ENCODE results near the gene MAD1L1.
"Not testable (repeated sequence)": the region's sequence is repeated elsewhere in the genome, so short reads cannot be mapped to it uniquely, and the experiment has no call there.

Gene MAD1L1

DNA sequence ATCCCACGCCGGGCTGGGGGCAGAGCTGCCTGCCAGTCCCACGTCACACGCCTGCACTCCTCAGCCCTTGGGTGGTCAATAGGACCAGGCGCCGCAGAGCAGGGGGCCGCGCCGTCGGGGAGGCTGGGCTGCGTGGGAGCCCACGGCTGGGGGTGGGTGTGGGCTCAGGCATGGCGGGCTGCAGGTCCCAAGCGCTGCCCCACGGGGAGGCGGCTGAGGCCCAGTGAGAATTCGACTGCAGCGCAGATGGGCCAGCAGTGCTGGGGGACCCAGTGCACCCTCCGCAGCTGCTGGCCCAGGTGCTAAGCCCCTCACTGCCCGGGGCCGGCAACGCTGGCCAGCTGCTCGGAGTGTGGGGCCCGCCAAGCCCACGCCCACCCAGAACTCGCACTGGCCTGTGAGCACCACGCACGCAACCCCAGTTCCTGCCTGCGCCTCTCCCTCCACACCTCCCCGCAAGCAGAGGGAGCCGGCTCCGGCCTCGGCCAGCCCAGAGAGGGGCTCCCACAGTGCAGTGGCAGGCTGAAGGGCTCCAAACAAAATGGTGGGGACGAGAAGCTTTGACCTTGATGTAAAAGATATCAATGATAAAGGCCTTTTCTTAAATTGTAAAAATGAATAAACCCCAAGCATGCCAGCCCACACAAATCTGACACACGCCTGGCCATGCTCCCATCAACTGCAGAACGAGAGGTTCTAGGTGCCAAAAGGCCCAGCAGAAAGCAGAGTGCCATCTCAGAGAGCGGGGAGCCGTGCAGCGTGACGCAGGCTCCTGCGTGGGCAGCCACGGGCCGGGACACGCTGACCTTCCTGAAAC is 255.5 kb downstream of the MAD1L1 start:
- H3K27ac ChIP-seq = no peak overlapping the region
- TF ChIP-seq, protein P1, sequence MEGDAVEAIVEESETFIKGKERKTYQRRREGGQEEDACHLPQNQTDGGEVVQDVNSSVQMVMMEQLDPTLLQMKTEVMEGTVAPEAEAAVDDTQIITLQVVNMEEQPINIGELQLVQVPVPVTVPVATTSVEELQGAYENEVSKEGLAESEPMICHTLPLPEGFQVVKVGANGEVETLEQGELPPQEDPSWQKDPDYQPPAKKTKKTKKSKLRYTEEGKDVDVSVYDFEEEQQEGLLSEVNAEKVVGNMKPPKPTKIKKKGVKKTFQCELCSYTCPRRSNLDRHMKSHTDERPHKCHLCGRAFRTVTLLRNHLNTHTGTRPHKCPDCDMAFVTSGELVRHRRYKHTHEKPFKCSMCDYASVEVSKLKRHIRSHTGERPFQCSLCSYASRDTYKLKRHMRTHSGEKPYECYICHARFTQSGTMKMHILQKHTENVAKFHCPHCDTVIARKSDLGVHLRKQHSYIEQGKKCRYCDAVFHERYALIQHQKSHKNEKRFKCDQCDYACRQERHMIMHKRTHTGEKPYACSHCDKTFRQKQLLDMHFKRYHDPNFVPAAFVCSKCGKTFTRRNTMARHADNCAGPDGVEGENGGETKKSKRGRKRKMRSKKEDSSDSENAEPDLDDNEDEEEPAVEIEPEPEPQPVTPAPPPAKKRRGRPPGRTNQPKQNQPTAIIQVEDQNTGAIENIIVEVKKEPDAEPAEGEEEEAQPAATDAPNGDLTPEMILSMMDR (conservative IDR thresholded peaks at IDR 0.05) = no peak

DNA sequence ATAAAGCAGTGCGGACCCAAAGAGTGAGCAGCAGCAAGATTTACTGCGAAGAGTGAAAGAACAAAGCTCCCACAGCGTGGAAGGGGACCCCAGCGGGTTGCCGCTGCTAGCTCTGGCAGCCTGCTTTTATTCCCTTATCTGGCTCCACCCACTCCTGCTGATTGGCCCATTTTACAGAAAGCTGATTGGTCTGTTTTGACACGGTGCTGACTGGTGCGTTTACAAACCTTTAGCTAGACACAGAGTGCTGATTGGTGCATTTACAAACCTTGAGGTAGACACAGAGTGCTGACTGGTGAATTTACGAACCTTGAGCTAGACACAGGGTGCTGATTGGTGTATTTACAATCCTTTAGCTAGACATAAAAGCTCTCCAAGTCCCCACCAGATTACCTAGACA is 256.2 kb downstream of the MAD1L1 start:
- H3K27ac ChIP-seq = not testable (repeated sequence)

DNA sequence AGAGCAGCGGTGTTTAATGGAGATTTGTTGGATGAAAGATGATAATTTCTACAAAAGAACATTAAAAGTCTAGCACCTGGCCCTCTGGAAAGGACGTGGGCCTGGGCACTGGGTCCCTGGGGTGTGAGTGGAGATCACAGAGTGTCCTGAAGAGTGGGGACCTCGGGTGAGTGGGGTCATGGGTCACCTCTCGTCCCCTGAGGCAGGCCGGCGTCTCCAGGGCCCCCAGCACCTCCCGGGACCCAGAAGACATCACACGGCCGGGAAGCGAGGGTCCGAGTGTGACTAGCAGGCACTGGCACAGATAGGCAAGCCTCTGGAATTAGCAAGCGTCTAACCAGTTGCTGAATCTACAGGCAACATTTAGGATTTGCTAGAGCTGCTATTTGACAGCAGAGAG is 257.2 kb downstream of the MAD1L1 start:
- H3K27ac ChIP-seq = no peak overlapping the region

DNA sequence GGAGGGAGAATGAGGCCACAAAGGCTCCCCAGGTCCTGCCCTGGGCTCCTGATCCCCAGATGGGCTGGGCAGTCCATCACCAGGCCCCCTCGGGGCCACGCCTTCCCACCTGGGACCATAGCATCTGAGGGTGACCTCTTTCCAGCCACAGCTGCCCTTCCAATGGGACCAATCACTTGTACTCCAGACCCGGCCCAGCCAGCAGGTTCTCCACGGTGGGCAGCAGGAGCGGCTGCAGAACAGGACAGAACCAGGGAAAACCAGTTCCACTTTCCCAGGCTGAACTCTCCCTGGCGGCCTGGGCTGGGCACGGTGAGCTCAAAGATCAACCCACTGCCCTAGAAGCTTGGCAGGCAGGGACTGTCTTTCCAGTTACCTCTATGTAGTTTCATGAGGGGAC is 257.6 kb downstream of the MAD1L1 start:
- TF ChIP-seq, protein P1 (conservative IDR thresholded peaks at IDR 0.05) = no peak
- no peak overlapping the region for H3K27ac ChIP-seq

More for the DNA sequence above, 257.2 kb downstream of the MAD1L1 start:
- TF ChIP-seq, protein P1 (conservative IDR thresholded peaks at IDR 0.05) = no peak

DNA sequence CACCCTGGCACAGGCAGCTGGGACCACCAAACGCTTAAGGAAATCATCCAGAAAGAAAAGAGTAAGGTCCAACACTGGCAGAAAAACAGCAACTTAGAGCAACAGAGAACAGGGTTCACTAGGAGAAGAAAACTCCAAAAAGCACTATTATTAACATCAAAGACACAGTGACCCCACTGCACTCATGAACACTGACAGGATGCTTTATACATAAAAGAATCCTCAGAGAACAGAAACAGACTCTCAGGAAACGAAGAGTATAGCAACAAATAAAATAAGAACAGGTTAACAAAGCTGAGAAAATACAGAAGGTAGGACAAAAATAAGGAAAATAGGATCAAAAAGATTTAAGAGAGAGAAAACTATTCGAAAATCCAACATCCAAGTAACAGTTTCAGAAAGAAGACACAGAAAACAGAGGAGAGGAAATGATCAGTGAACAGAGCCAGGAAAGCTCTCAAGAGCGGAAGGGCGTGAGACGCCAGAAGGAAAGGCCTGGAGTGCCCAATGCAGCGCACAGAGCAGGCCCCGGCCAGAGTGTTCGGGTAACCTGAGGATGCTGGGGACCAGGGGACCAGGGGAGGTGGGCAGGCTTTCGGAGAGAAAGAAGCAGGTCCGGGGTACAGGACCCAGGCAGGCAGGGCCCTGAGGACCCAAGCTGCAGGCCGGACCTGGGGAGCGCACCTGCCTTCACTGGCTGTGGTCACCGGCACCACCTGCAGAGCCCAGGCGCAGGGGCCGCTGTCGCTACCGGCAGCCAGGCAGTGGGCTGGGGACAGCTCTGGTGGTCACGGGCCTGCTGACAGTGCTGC is 258.2 kb downstream of the MAD1L1 start:
- TF ChIP-seq, protein P1 (conservative IDR thresholded peaks at IDR 0.05) = no peak
- no peak overlapping the region for H3K27ac ChIP-seq

DNA sequence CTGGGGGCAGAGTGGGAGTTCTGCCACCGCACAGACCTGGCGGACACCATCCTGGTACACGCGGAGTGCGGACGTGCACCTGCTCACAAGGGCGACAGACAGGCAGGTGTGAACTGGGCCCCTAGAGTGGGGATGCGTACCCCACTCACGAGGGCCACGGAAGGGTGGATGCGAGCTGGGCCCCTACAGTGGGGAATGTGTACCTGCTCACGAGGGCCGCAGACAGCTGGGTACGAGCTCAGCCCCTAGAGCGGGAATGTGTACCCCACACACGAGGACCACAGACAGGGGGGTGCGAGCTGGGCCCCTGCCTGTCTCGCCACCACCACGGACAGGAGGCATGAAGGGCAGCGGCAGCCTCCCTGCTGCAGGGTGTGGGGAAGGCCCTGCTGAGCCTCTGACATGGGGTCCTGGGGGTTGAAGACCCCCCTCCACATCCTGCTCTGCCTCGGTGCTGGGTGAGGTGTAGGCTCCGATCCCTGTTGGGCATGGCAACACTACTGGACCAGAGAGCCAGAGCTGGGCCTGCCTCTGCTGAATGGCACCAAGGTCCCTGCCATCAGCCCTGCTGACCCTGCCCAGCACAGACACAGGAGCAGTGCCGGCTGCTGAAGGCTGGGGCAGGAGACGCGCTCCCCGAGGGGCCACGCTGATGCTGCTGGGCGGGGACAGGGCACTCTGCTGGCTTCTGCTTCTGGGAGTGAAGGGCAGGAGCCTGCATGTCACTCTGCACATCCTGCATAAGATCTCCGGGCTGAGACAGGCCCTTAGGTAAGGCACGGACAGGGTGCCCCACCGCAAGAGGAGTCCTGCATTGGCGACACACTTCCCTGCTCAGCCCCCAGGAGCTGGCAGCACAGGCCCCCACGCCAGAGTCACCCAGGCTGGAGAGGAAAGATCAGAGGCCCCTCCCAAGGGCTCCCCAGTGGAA is 259.2 kb downstream of the MAD1L1 start:
- TF ChIP-seq, protein P1 (conservative IDR thresholded peaks at IDR 0.05) = no peak
- H3K27ac ChIP-seq = no peak overlapping the region

DNA sequence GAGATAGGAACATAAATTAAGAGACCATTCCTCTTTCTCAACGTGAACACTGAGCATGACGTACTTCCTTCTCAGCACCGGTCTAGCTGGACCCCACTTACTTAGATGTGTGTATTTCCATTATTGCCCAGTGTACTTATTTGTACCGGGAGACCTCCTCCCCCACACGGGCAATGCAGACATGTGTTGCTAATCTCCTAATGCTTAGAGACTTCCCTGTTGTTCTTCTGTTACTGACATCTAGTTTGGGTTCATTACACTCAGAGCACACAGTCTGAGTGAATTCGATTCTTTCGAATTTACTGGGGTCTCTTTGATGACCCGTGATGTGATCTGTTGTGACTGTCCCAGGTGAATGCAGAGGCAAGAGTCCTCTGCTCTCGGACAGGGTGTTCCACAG is 260.0 kb downstream of the MAD1L1 start:
- no peak overlapping the region for H3K27ac ChIP-seq
- TF ChIP-seq, protein P1 (conservative IDR thresholded peaks at IDR 0.05) = no peak
